ENCODE measurements around the gene GADL1. TPM values are rescaled to one million over a fixed set of nuclear protein-coding genes. Genes with fewer than 3 reads are reported as not detected.

The GADL1 gene
- total RNA-seq, 2 experiments from 2014 or later, result not detected

DNA sequence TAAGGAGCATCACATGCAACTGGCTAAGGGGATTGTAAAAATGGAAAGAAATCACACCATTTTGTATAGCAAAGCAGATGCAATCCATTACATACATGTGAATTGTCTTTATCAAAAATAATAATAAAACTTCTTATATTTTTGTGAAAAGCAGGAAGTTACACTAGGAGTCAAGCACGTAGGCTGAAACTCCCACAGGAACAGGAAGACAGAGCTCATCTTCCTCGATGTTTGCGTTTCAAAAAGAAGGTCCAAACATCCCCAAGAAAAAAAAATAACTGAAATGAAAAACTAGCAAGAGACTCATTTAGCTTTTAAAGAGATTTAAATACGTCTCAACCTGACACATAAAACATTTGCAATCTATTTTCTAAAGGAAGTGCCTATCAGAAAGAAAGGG is 181.5 kb downstream of the GADL1 start:
- ATAC-seq, result no peak
- no peak for DNase-seq
- Mint-ChIP-seq H3K4me1 (ENCODE audit: low read depth) (peaks cover 11% of the 10 kb centered on the region), H3K27ac (no peak overlapping the region), H3K36me3 (ENCODE audit: low read depth) (no peaks in the 10 kb centered on the region), H3K9me3 (peaks cover 4% of the 10 kb centered on the region), H3K4me3 (no peak overlapping the region), H3K27me3 (no peaks in the 10 kb centered on the region)
- ChIA-PET CTCF (interaction anchor here (1.0 to 1.3 kb wide), 4 partner anchors 12 to 513 kb away, joined by 3 to 5 read pairs (median 3); no protein-coding TSS in a partner anchor), POLR2A (interaction anchor here (1.3 kb wide), 1 partner anchor 8 kb away, joined by 3 read pairs; no protein-coding TSS in a partner anchor)
- TF ChIP-seq, protein P1, sequence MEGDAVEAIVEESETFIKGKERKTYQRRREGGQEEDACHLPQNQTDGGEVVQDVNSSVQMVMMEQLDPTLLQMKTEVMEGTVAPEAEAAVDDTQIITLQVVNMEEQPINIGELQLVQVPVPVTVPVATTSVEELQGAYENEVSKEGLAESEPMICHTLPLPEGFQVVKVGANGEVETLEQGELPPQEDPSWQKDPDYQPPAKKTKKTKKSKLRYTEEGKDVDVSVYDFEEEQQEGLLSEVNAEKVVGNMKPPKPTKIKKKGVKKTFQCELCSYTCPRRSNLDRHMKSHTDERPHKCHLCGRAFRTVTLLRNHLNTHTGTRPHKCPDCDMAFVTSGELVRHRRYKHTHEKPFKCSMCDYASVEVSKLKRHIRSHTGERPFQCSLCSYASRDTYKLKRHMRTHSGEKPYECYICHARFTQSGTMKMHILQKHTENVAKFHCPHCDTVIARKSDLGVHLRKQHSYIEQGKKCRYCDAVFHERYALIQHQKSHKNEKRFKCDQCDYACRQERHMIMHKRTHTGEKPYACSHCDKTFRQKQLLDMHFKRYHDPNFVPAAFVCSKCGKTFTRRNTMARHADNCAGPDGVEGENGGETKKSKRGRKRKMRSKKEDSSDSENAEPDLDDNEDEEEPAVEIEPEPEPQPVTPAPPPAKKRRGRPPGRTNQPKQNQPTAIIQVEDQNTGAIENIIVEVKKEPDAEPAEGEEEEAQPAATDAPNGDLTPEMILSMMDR (IDR thresholded peaks at IDR 0.05), result no peak
- intact Hi-C loops (cut with micrococcal nuclease), result no loop called here

DNA sequence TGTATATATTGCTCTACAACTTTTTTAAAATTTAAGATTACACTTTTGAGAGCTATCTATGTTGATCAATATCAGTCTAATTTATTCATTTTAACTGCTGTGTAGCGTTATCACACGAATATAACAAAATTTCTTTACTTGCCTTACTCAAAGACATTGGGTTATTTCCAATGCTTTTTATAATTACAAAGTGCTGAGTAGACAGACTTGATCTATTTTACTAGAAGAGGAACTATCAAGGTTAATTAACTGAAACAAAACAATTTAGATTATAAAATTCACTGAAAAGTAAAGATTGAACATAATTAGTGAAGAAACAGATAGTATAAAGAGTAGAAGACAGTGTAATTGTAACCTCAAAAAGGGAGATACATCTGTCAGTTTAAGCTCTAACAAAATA is 182.6 kb downstream of the GADL1 start:
- ChIA-PET CTCF (no interaction called here), POLR2A (no interaction called here)
- TF ChIP-seq, protein P1 (IDR thresholded peaks at IDR 0.05), result no peak
- H3K27ac Mint-ChIP-seq, result no peak overlapping the region
- H3K4me1 Mint-ChIP-seq (ENCODE audit: low read depth), result peaks cover 11% of the 10 kb centered on the region
- intact Hi-C loops (cut with micrococcal nuclease), result no loop called here
- no peak for DNase-seq
- H3K4me3 Mint-ChIP-seq, result no peak overlapping the region
- H3K36me3 Mint-ChIP-seq (ENCODE audit: low read depth), result peaks cover 3% of the 10 kb centered on the region
- no peaks in the 10 kb centered on the region for H3K27me3 Mint-ChIP-seq
- H3K9me3 Mint-ChIP-seq, result peaks cover 6% of the 10 kb centered on the region
- no peak for ATAC-seq

DNA sequence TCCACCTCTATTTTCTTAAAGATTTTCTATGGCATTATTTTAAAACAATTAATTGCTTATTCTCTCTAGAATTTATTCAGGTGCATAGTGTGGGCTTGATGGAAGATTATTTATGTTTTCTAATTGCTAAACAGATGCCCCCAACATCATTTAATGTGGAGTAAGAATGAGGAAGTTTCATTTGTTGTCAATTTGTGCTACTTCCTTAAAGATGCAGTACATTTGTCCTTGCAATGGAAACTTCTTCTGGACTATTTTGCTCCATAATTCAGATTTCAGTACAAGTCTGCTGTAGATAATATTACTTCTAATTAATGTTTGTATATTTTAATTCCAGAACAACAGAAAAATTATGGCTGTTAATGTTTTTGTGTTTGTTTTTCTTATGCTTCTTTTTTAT is 183.3 kb downstream of the GADL1 start:
- DNase-seq, result no peak
- intact Hi-C loops (cut with micrococcal nuclease), result no loop called here
- H3K4me1 Mint-ChIP-seq (ENCODE audit: low read depth), result peaks cover 11% of the 10 kb centered on the region
- ChIA-PET POLR2A (no interaction called here), CTCF (no interaction called here)
- H3K36me3 Mint-ChIP-seq (ENCODE audit: low read depth), result peaks cover 8% of the 10 kb centered on the region
- TF ChIP-seq, protein P1 (IDR thresholded peaks at IDR 0.05), result no peak
- no peaks in the 10 kb centered on the region for H3K27me3 Mint-ChIP-seq
- peaks cover 10% of the 10 kb centered on the region for H3K9me3 Mint-ChIP-seq
- no peak overlapping the region for H3K27ac Mint-ChIP-seq
- no peak overlapping the region for H3K4me3 Mint-ChIP-seq
- no peak for ATAC-seq

DNA sequence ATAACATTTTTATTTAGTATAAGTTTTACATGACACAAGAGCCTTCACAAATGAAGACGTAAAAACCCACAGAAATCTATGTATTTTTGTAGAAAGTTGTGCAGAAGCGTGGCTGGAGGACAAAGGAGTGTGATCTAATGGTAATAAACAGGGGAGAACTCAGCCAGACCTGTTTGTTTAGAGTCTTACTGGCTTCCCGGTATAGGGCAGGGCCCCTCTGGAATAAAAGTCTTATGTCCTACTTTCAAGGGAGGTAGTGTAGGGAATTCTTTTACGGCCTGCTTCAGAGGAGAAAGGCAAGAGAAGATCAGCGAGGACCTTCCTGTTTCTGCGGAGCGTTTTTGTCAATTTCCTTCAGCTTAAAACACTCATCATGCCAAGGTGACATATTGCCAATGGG is 184.4 kb downstream of the GADL1 start:
- ChIA-PET POLR2A (no interaction called here), CTCF (no interaction called here)
- intact Hi-C loops (cut with micrococcal nuclease), result no loop called here
- ATAC-seq (no peak), DNase-seq (no peak)
- Mint-ChIP-seq H3K36me3 (ENCODE audit: low read depth) (peaks cover 8% of the 10 kb centered on the region), H3K4me3 (no peak overlapping the region), H3K4me1 (ENCODE audit: low read depth) (peaks cover 11% of the 10 kb centered on the region), H3K9me3 (peaks cover 6% of the 10 kb centered on the region), H3K27me3 (no peaks in the 10 kb centered on the region), H3K27ac (no peak overlapping the region)
- TF ChIP-seq, protein P1 (IDR thresholded peaks at IDR 0.05), result no peak

DNA sequence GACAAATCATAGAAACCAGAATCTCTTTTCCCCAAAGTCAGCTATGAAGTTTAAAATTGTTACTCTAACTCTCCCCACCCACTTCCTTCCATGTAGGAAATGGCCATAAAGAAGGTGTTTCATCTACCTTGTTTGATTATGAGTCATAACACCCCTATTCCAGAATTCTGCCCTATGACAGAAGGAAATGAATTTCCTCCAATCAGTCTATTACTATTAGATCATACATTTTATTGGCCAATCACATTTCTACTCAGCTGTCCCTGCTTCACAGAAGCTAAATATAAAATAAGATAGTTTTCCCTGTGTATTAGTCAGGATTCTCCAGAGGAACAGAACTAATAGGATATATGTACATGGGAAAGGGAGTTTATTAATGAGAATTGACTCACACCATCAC is 186.0 kb downstream of the GADL1 start:
- peaks cover 15% of the 10 kb centered on the region for H3K4me1 Mint-ChIP-seq (ENCODE audit: low read depth)
- TF ChIP-seq, protein P1 (IDR thresholded peaks at IDR 0.05), result no peak
- H3K9me3 Mint-ChIP-seq, result peaks cover 6% of the 10 kb centered on the region
- H3K27ac Mint-ChIP-seq, result no peak overlapping the region
- peaks cover 13% of the 10 kb centered on the region for H3K36me3 Mint-ChIP-seq (ENCODE audit: low read depth)
- DNase-seq (no peak), ATAC-seq (no peak)
- CTCF ChIA-PET, result interaction anchor here (0.7 to 1.3 kb wide), 4 partner anchors 14 to 21 kb away, joined by 3 to 4 read pairs (median 3); no protein-coding TSS in a partner anchor
- intact Hi-C loops (cut with micrococcal nuclease), result no loop called here
- H3K4me3 Mint-ChIP-seq, result no peak overlapping the region
- POLR2A ChIA-PET, result interaction anchor here (1.0 to 1.6 kb wide), 2 partner anchors 12 to 20 kb away, joined by 3 read pairs; no protein-coding TSS in a partner anchor
- no peaks in the 10 kb centered on the region for H3K27me3 Mint-ChIP-seq
